ENCODE results near the gene AP1AR.

DNA sequence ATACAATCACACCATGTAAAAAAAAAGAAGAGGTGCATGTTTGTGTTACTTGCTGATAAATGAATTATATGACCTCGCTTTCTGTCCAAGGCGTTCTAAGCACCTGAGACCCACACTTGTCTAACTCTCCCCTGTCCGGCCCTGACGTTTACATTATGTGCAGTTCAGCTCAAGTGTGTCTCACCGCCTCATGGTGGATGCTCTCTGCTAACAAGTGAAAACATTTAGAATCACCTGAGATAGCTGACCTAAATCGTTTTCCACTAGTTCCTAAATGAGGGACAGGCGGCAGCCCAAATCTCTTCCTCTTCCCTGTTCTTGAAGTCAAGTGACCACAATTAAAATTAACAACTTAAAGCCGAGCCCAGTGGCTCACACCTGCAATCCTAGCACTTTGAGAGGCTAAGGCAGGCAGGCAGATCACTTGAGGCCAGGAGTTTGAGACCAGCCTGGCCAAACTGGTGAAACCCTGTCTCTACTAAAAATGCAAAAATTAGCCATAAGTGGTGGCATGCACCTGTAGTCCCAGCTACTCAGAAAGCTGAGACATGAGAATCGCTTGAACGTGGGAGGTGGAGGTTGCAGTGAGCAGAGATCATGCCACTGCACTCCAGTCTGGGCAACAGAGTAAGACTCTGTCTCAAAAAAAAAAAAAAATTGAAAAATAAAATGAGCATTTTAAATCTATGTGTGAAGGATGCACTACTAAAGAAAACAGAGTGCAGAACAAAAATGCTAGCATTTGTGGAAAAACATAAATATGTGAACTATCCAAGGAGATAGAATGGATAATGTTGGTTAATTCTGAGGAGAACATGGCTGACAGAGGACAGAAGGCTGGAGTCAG, 58.0 kb downstream of the AP1AR start:
- no peak for TF ChIP-seq POLR2AphosphoS5 (IDR thresholded peaks at IDR 0.05; ENCODE audit: borderline replicate concordance, low read depth, low read length)
- no peak for TF ChIP-seq EZH2 (IDR thresholded peaks at IDR 0.05)

Data from SK-N-MC (cell line).